ENCODE results near the gene C14orf93.
"Not testable (repeated sequence)": the region's sequence is repeated elsewhere in the genome, so short reads cannot be mapped to it uniquely, and the experiment has no call there.

The C14orf93 gene

GRCh38 chr14:22974530-22975313 lies 35.2 kb downstream of the C14orf93 start:
- DNase-seq, result no peak

- DNase-seq, result peak; percentile 37
These were observed 36.5 kb downstream of the C14orf93 start for GRCh38 chr14:22973217-22974032.

DNA sequence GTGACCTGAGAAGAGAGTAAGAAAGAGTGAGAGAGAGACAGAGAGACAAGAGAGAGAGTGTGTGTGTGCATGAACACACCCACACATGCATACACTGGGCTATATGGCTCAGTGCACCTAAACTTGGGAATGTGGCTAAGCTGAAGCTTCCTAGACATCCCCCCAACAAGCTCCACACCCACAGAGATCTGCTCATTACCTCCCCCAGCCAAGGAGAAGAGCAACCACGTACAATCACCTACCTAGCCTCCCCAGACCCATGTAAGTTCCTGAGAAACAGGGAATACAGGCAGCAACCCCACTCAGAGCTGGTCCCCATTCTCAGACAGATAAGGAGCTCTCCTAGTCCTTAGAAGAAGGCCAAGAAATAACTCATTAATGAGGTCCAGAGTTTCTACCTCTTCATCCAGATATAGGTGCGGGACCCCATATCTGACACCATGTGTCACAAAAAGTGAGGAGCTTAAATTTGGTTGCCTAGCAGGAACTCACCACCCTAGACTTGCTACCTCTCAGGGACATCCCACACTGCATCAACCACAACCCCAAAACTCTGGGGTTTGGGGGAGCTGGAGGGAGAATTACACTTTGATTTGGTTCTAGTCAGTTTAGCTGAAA lies 37.5 kb downstream of the C14orf93 start:
- DNase-seq, result no peak

- DNase-seq, result no peak
These were observed 38.8 kb downstream of the C14orf93 start for GRCh38 chr14:22971152-22971551.

DNA sequence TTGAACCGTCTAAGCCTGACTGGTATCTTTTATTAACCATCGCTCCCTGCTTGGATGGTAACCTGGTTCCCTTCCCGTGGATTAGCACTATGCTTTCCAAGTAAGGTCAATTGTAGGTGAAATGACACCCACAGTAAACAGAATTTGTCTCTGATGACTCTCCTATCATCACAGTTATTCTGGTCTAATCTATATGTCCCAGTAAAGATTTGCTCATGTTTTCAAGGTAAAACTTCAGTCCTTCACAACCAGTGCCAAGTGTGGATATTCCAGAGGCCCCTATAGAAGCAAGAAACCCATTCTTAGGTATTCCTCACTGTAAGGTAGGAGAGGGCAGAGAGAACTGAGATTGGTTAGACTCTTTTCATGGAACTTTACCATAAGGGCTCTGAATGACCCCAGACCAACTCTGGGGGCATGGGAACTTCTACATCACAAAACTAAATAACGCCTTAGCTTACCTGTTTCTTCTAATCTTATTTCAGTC lies 43.1 kb downstream of the C14orf93 start:
- DNase-seq, result no peak

DNA sequence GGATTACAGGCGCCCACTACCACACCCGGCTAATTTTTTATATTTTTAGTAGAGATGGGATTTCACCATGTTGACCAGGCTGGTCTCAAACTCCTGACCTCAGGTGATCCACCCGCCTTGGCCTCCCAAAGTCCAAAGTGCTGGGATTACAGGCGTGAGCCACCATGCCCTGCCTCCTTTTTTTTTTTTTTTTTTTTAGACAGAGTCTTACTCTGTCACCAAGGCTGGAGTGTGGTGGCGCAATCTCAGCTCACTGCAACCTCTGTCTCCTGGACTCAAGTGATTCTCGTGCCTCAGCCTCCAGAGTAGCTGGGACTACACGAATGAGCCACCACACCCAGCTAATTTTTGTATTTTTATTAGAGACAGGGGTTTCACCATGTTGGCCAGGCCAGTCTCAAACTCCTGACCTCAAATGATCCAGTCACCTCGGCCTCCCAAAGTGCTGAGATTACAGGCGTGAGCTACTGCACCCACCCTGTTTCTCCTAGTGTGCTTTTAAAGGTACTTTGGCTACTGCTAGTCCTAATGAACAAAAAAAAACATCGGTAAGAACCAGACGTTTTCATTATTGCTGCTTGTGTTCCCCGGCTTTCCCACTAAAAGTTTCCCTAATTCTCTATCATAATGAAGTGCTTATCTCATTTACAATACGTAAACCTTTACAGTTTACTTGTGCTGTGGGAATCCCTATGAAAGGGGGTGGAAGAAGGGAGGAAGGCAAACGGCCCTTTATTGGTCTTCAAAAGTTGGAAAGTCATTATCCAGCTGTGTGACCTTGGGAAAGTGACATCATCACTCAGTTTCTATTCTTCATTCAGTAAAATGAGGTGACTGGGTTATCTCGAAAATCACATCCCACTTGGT lies 43.8 kb downstream of the C14orf93 start:
- DNase-seq, result not testable (repeated sequence)

GRCh38 chr14:22962061-22962676 lies 47.8 kb downstream of the C14orf93 start:
- DNase-seq, result no peak

GRCh38 chr14:22955702-22956569 lies 54.0 kb downstream of the C14orf93 start:
- peak; percentile 45 for DNase-seq

DNA sequence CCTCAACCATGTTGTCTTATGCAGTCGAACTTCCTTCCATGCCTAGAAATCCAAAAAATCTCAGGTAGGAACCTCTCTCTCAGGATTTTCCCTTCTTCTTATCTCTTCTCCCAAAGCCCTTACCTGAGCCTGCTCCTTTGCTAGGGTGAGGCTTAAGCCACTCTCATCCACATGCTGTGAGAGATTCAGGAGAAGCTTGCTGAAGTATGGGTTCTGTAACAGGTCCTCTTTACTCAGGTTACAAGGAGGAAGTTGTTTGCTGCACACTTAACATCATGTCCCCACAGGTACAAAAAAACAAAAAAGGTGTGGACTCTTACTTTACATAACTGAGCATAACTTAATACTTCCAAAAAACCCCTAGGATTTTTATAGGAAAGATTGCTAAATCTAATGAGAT lies 57.5 kb downstream of the C14orf93 start:
- DNase-seq, result no peak

DNA sequence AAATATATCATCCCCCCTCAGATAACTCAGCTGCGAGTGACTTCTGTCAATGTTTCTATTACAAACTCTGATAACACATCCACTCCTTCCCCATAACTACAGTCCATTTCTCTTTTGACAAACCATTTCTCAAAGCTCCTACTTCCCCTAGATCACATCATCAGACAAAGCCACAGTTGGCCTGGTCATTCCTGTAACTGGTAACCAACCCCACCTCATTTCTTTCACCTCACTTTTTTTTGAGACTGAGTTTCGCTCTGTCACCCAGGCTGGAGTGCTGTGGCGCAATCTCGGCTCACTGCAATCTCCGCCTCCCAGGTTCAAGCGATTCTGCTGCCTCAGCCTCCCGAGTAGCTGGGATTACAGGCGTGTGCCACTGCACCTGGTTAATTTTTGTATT lies 58.1 kb downstream of the C14orf93 start:
- not testable (repeated sequence) for DNase-seq

GRCh38 chr14:22945642-22946041 lies 64.3 kb downstream of the C14orf93 start:
- DNase-seq, result no peak

DNA sequence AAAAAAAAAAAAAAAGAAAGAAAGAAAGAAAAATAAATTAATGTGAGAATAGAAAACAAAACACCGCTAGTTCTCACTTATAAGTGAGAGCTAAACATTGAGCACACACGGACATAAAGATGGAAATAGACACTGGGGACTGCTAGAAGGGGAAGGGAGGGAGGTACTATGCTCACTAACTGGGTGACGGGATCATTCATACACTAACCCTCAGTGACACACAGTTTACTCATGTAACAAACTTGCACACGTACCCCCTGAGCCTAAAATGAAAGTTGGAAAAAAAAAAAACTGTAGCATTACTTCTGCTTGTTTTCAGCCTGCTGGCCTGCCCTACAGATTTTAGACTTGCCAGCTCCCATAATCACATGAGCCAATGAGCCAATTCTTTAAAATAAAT lies 70.3 kb downstream of the C14orf93 start:
- no peak for DNase-seq

Data from right kidney (tissue), 1 donor.